Stomach (tissue), 9 donors: ENCODE results near the gene AFAP1L1. TPM values are rescaled to one million over a fixed set of nuclear protein-coding genes. Genes with fewer than 3 reads are reported as not detected.
A peak's percentile ranks its signal among the peaks of the same experiment; 100 is the strongest.

ENCODE experiments used
- DNase-seq, 2 donors: peaks; one replicate each; pipeline versions ENCODE4 v3.0.0 to v3.0.0-alpha.2; 2013 to 2019
- H3K27ac ChIP-seq, 5 donors: fragments of 200-600 bp in 4 of 5; sonication (generic) in 4 of 5; one replicate each; pipeline ENCODE4 v1.5.1; 2013 to 2019; ENCODE audit warnings: mild to moderate bottlenecking in 1 of 5, moderate library complexity in 1 of 5
- H3K27me3 ChIP-seq, 3 donors: fragments of 200-600 bp; sonication (generic); one replicate each; pipeline ENCODE4 v1.5.1; 2017 to 2019; ENCODE audit warnings: mixed run types in 1 of 3
- H3K36me3 ChIP-seq, 4 donors: fragments of 200-600 bp; sonication (generic); 1 replicate in 3 of 4; 2 replicates in 1 of 4; pipeline ENCODE4 v1.5.1; 2016 to 2019
- H3K4me1 ChIP-seq, 4 donors: fragments of 200-600 bp; sonication (generic); one replicate each; pipeline ENCODE4 v1.5.1; 2016 to 2019
- H3K4me3 ChIP-seq, 4 donors: fragments of 200-600 bp; sonication (generic) in 3 of 4; one replicate each; pipeline ENCODE4 v1.5.1; 2016 to 2019; ENCODE audit warnings: mild to moderate bottlenecking in 1 of 4
- H3K9me3 ChIP-seq, 4 donors: fragments of 200-600 bp; sonication (generic); one replicate each; pipeline ENCODE4 v1.5.1; 2016 to 2019
- EP300 ChIP-seq: sonication (generic); formaldehyde crosslinking; IDR thresholded peaks from one replicate; pipeline ENCODE4 v1.6.1; 2017; ENCODE audit warnings: antibody characterized with exemption
- POLR2A ChIP-seq, 4 donors: fragments of 450-650 bp; IDR thresholded peaks; one replicate each; pipeline ENCODE4 v1.6.1; 2016; ENCODE audit warnings: antibody characterized with exemption in 4 of 4, control low read depth in 2 of 4, mild to moderate bottlenecking in 1 of 4, moderate library complexity in 1 of 4
- POLR2AphosphoS5 ChIP-seq, 3 donors: sonication (generic); formaldehyde crosslinking; IDR thresholded peaks; one replicate each; pipeline ENCODE4 v1.6.1; 2016; ENCODE audit warnings: antibody characterized with exemption in 3 of 3
- WGBS, 5 donors: extraction: QIAGEN DNeasy Blood & Tissue Kit in 3 of 5; methylation state at CpG; one replicate each; pipeline versions ENCODE4 v1.1.5 to v1.1.7; 2013 to 2018; 5-methylcytosine and 5-hydroxymethylcytosine counted together
- intact Hi-C: fragments of 100-400 bp; cut with DNase I; formaldehyde crosslinking; loops from one replicate; pipeline ENCODE4 v1.15.1; 2023; ENCODE audit warnings: low total_unique reads
- polyA plus RNA-seq, 3 donors: library from polyadenylated mRNA; stranded (reverse); fragments of 200-250 nt; gene quantifications; one replicate each; pipeline ENCODE4 v1.2.3, GENCODE V29; 2013
- total RNA-seq, 5 donors: library from RNA; depleted of rRNA; stranded (reverse); fragments of >200 nt; gene quantifications; one replicate each; pipeline versions ENCODE4 v1.1.0 to v1.2.3, GENCODE V29; 2014 to 2016
- TF ChIP-seq, protein P1 (sequence below), 7 experiments: fragments of 450-650 bp in 4 of 7; fragments of 200-600 bp in 3 of 7; sonication (generic) in 3 of 7; IDR thresholded peaks; one replicate each; pipeline ENCODE4 v1.5.1; 2016 to 2019; ENCODE audit warnings: antibody characterized with exemption in 7 of 7, control low read depth in 2 of 7, mild to moderate bottlenecking in 1 of 7
- donor health status: healthy with polysubstance abuse.
- donor health status: Bipolar disorder and iron deficiency.
- donor health status: healthy.

AFAP1L1 gene
- total and polyA plus RNA-seq, 8 donors = 0.29 to 66.5 (median 3.3) TPM

DNA sequence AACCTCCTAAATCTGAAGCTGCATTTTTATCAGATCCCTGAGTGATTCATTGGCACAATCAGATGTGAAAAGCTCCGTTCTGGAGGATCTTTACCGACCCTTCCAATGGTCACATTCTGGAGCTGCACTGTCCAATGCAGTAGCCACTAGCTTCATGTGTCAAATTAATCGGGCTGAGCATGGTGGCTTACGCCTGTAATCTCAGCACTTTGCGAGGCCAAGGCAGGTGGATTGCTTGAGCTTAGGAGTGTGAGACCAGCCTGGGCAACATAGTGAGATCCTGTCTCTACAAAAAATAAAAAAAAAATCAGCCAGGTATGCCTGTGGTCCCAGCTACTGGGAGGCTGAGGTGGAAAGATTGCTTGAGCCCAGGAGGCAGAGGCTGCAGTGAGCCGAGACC is 103.8 kb downstream of the AFAP1L1 start:
- Histone ChIP-seq H3K36me3 (no peaks in the 10 kb centered on the region), H3K4me1 (peaks cover 4 to 37% (median 15%) of the 10 kb centered on the region in 4 donors), H3K4me3 (no peak overlapping the region), H3K9me3 (no peaks in the 10 kb centered on the region), H3K27ac (no peak overlapping the region), H3K27me3 (no peaks in the 10 kb centered on the region)
- intact Hi-C loops = no loop called here
- no peak for DNase-seq
- no peak for TF ChIP-seq EP300
- TF ChIP-seq, protein P1, sequence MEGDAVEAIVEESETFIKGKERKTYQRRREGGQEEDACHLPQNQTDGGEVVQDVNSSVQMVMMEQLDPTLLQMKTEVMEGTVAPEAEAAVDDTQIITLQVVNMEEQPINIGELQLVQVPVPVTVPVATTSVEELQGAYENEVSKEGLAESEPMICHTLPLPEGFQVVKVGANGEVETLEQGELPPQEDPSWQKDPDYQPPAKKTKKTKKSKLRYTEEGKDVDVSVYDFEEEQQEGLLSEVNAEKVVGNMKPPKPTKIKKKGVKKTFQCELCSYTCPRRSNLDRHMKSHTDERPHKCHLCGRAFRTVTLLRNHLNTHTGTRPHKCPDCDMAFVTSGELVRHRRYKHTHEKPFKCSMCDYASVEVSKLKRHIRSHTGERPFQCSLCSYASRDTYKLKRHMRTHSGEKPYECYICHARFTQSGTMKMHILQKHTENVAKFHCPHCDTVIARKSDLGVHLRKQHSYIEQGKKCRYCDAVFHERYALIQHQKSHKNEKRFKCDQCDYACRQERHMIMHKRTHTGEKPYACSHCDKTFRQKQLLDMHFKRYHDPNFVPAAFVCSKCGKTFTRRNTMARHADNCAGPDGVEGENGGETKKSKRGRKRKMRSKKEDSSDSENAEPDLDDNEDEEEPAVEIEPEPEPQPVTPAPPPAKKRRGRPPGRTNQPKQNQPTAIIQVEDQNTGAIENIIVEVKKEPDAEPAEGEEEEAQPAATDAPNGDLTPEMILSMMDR (IDR thresholded peaks at IDR 0.05) = no peak
- no peak for TF ChIP-seq POLR2AphosphoS5 (IDR thresholded peaks at IDR 0.05)
- no peak for TF ChIP-seq POLR2A (IDR thresholded peaks at IDR 0.05)
- whole genome bisulfite sequencing, 5 donors = 90 to 93% (median 92%) methylated on average over 6 of the region's 6 CpGs

DNA sequence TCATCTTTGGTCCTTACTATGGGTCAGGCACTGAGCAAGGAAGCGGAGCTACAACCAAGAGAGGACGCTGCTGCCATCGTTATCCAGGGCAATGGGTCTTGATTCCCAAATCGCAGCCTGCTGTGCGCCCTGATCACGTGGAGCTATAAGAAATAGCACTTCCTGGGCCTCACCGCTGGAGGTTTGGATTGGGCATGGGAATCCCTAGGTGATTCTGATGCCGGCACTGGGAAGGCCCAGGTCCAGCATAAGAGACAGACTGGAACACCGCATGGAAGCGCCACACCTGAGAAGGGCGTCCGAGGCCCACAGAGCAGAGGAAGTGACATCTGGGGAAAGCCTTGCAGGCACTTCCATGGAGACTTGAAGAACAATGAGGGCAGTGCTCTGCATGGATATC is 104.4 kb downstream of the AFAP1L1 start:
- Histone ChIP-seq H3K4me1 (peaks cover 4 to 37% (median 13%) of the 10 kb centered on the region in 4 donors), H3K36me3 (no peaks in the 10 kb centered on the region), H3K4me3 (no peak overlapping the region), H3K9me3 (no peaks in the 10 kb centered on the region), H3K27me3 (no peaks in the 10 kb centered on the region), H3K27ac (no peak overlapping the region)
- TF ChIP-seq EP300 (no peak), POLR2A (IDR thresholded peaks at IDR 0.05) (no peak), POLR2AphosphoS5 (IDR thresholded peaks at IDR 0.05) (no peak)
- TF ChIP-seq, protein P1 (IDR thresholded peaks at IDR 0.05) = no peak
- no peak for DNase-seq
- 88 to 98% (median 96%) methylated on average over 11 to 12 of the region's 12 CpGs for WGBS, 5 donors
- intact Hi-C loops = no loop called here

DNA sequence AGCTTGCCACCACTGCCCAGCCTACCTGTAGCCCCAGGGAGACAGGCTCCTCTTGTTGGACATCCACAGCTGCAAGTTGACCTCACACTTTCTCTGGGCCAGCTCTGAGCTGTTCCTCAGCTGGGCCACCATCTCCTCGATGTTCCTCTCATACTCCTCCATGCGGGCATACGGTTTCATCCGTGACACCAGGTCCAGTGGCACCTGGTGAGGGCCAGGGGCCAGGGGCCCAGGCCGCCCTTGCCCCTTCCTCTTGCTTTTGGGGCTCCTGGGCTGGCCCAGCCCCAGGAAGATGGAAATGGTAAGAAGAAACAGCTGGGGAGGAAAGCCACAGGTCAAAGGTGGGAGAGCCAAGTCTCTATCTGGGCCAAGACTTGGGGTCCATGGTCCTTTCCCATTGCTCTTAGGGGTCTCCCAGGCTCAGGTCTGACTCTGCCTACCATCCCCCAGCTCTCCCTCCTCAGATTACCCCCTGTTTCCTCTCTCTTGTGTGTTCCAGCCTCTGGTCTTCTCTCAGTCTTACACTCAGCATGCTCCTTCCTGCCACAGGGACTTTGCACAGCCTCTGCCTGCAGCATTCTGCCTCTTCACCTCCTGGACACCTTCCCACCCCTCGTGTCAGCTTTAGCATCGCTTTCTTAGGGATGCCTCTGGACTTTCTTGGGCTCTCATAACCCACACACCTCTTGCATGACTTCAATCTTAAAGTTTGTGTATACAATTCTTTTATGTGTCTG is 105.2 kb downstream of the AFAP1L1 start:
- intact Hi-C loops = no loop called here
- WGBS, 5 donors = 87 to 94% (median 91%) methylated on average over 7 of the region's 7 CpGs
- Histone ChIP-seq H3K27me3 (no peaks in the 10 kb centered on the region), H3K36me3 (no peaks in the 10 kb centered on the region), H3K4me3 (no peak overlapping the region), H3K9me3 (no peaks in the 10 kb centered on the region), H3K27ac (peak overlapping the region in 1 of 5 donors; percentile 11), H3K4me1 (peaks cover 4 to 39% (median 14%) of the 10 kb centered on the region in 4 donors)
- TF ChIP-seq EP300 (no peak), POLR2AphosphoS5 (IDR thresholded peaks at IDR 0.05) (no peak), POLR2A (IDR thresholded peaks at IDR 0.05) (no peak)
- TF ChIP-seq, protein P1 (IDR thresholded peaks at IDR 0.05) = no peak
- DNase-seq = no peak

DNA sequence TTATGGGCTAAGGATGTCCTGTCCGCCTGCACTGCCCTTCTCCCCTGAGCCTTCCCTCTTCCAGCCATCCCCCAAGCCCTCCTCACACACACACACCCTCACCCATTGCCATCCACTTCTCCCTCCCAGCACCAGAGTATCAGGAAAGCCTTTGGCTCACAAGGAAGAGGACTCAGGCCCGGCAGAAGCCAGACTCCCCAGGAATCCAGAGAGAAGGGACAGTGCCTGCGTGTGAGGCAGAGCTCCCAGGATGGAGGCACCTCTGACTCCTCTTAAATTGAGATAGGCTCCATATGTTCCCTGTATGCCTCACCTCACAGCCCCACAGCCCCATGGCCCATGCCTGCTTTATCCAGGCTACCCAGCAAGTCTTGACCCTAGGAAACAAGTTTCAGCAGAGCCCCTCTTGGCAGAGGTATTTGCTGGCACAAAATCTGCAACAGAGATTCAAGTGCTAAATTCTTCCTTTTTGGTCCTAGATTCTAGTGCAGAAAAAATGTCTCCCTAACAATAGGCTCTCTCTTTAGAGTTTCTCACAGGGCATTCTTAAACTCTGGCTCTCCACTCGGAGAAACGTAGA is 106.7 kb downstream of the AFAP1L1 start:
- Histone ChIP-seq H3K4me3 (no peak overlapping the region), H3K27ac (peak overlapping the region in 4 of 5 donors; percentile 81 to 94 (median 87)), H3K9me3 (no peaks in the 10 kb centered on the region), H3K4me1 (peaks cover 10 to 49% (median 21%) of the 10 kb centered on the region in 4 donors), H3K27me3 (no peaks in the 10 kb centered on the region), H3K36me3 (no peaks in the 10 kb centered on the region)
- intact Hi-C loops = no loop called here
- 56 to 77% (median 59%) methylated on average over 5 of the region's 5 CpGs for WGBS, 5 donors
- TF ChIP-seq EP300 (no peak), POLR2A (IDR thresholded peaks at IDR 0.05) (no peak), POLR2AphosphoS5 (IDR thresholded peaks at IDR 0.05) (no peak)
- TF ChIP-seq, protein P1 (IDR thresholded peaks at IDR 0.05) = no peak
- DNase-seq = no peak
